ENCODE results near the gene STAT5A.

GRCh38 chr17:42286411-42287221 is 1.7 kb upstream of the STAT5A start:
- TF ChIP-seq CTCF (IDR thresholded peaks at IDR 0.05; ENCODE audit: borderline replicate concordance, extremely low read depth, low read length, poor library complexity, severe bottlenecking): no peak
- no peak for TF ChIP-seq EZH2 (IDR thresholded peaks at IDR 0.05; ENCODE audit: borderline replicate concordance, low read depth, low read length, severe bottlenecking)

Measured in DND-41 (cell line).